Esophagus muscularis mucosa (tissue), 4 donors: ENCODE data around the gene CLDN22.

ENCODE experiments used
- CTCF ChIP-seq, 3 experiments: fragments of 200-600 bp in 2 of 3; fragments of 450-650 bp in 1 of 3; sonication (generic) in 2 of 3; IDR thresholded peaks; one replicate each; pipeline ENCODE4 v1.5.1; 2017 to 2019; ENCODE audit warnings: antibody characterized with exemption in 3 of 3, mild to moderate bottlenecking in 2 of 3, moderate library complexity in 1 of 3
- EP300 ChIP-seq: sonication (generic); formaldehyde crosslinking; IDR thresholded peaks from one replicate; pipeline ENCODE4 v1.6.1; 2017; ENCODE audit warnings: antibody characterized with exemption
- POLR2AphosphoS5 ChIP-seq, 2 donors: sonication (generic); formaldehyde crosslinking; IDR thresholded peaks; one replicate each; pipeline ENCODE4 v1.6.1; 2017; ENCODE audit warnings: antibody characterized with exemption in 2 of 2

- TF ChIP-seq CTCF (IDR thresholded peaks at IDR 0.05) (no peak), EP300 (no peak), POLR2AphosphoS5 (IDR thresholded peaks at IDR 0.05) (no peak)
Observed at GRCh38 chr4:183286590-183287308, 33.3 kb downstream of the CLDN22 start.
